Measurements from ENCODE around the gene RANBP9. TPM values are rescaled to one million over a fixed set of nuclear protein-coding genes. Genes with fewer than 3 reads are reported as not detected.

The RANBP9 gene
- total RNA-seq, 1 donor from 2014 or later: 44.8 TPM

- Histone ChIP-seq H2AFZ (replicated peaks) (no peak overlapping the region), H4K20me1 (ENCODE audit: low read depth) (peaks cover 13% of the 10 kb centered on the region), H3K4me2 (no peak overlapping the region), H3K27ac (no peak overlapping the region), H3K9ac (no peak overlapping the region), H3K79me2 (ENCODE audit: low read depth) (peaks cover 24% of the 10 kb centered on the region), H3K4me1 (peaks cover 16% of the 10 kb centered on the region), H3F3A (ENCODE audit: low read depth) (peaks cover 12% of the 10 kb centered on the region), H3K9me3 (ENCODE audit: low read depth) (no peaks in the 10 kb centered on the region), H3K27me3 (no peaks in the 10 kb centered on the region), H3K36me3 (no peaks in the 10 kb centered on the region), H3K4me3 (no peak overlapping the region)
- no peak overlapping the region for H3K4me3 Mint-ChIP-seq
- DNase-seq (ENCODE audit: low spot score): no peak
- peaks cover 23% of the 10 kb centered on the region for H3K4me1 Mint-ChIP-seq
- peaks cover 3% of the 10 kb centered on the region for H3K36me3 Mint-ChIP-seq
- H3K9me3 Mint-ChIP-seq: no peaks in the 10 kb centered on the region
- peaks cover 10% of the 10 kb centered on the region for H3K27me3 Mint-ChIP-seq (ENCODE audit: insufficient read depth, low read depth)
- TF ChIP-seq CTCF (IDR thresholded peaks at IDR 0.05) (no peak), EZH2 (IDR thresholded peaks at IDR 0.05) (no peak), EZH2phosphoT487 (IDR thresholded peaks at IDR 0.05) (no peak)
- no peak overlapping the region for H3K27ac Mint-ChIP-seq
Measured at GRCh38 chr6:13611715-13612114, 99.9 kb downstream of the RANBP9 start.

- Histone ChIP-seq H3K36me3 (peaks cover 5% of the 10 kb centered on the region), H3K9me3 (ENCODE audit: low read depth) (no peaks in the 10 kb centered on the region), H3K9ac (no peak overlapping the region), H3K4me3 (no peak overlapping the region), H3K4me1 (no peaks in the 10 kb centered on the region), H3K27ac (no peak overlapping the region), H3F3A (ENCODE audit: low read depth) (no peaks in the 10 kb centered on the region), H2AFZ (replicated peaks) (no peak overlapping the region), H3K4me2 (no peak overlapping the region), H4K20me1 (ENCODE audit: low read depth) (no peaks in the 10 kb centered on the region), H3K79me2 (ENCODE audit: low read depth) (no peaks in the 10 kb centered on the region), H3K27me3 (no peaks in the 10 kb centered on the region)
- no peak for TF ChIP-seq EZH2phosphoT487 (IDR thresholded peaks at IDR 0.05)
- TF ChIP-seq EZH2 (IDR thresholded peaks at IDR 0.05): no peak
- TF ChIP-seq CTCF (IDR thresholded peaks at IDR 0.05): no peak
- no peaks in the 10 kb centered on the region for H3K27me3 Mint-ChIP-seq (ENCODE audit: insufficient read depth, low read depth)
- DNase-seq (ENCODE audit: low spot score): no peak
- no peak overlapping the region for H3K4me3 Mint-ChIP-seq
- peaks cover 10% of the 10 kb centered on the region for H3K36me3 Mint-ChIP-seq
- H3K27ac Mint-ChIP-seq: no peak overlapping the region
- H3K9me3 Mint-ChIP-seq: no peaks in the 10 kb centered on the region
- H3K4me1 Mint-ChIP-seq: no peaks in the 10 kb centered on the region
Measured at GRCh38 chr6:13605634-13606033, 106.0 kb downstream of the RANBP9 start.

- Histone ChIP-seq H3K9ac (no peak overlapping the region), H3K4me1 (no peaks in the 10 kb centered on the region), H3F3A (ENCODE audit: low read depth) (no peaks in the 10 kb centered on the region), H4K20me1 (ENCODE audit: low read depth) (no peaks in the 10 kb centered on the region), H3K9me3 (ENCODE audit: low read depth) (no peaks in the 10 kb centered on the region), H3K27me3 (no peaks in the 10 kb centered on the region), H3K4me3 (no peak overlapping the region), H3K79me2 (ENCODE audit: low read depth) (no peaks in the 10 kb centered on the region), H3K4me2 (no peak overlapping the region), H3K27ac (no peak overlapping the region), H3K36me3 (peaks cover 5% of the 10 kb centered on the region), H2AFZ (replicated peaks) (no peak overlapping the region)
- Mint-ChIP-seq H3K4me3 (no peak overlapping the region), H3K27ac (no peak overlapping the region), H3K36me3 (peaks cover 10% of the 10 kb centered on the region), H3K27me3 (ENCODE audit: insufficient read depth, low read depth) (no peaks in the 10 kb centered on the region), H3K9me3 (no peaks in the 10 kb centered on the region), H3K4me1 (no peaks in the 10 kb centered on the region)
- no peak for TF ChIP-seq EZH2phosphoT487 (IDR thresholded peaks at IDR 0.05)
- TF ChIP-seq CTCF (IDR thresholded peaks at IDR 0.05): no peak
- TF ChIP-seq EZH2 (IDR thresholded peaks at IDR 0.05): no peak
- no peak for DNase-seq (ENCODE audit: low spot score)
Measured at GRCh38 chr6:13604546-13605416, 106.9 kb downstream of the RANBP9 start.

Measured in neural progenitor cell (in vitro differentiated cells).